Measurements from ENCODE around the gene HNRNPA3.
A peak's percentile ranks its signal among the peaks of the same experiment; 100 is the strongest.
"Not testable (repeated sequence)": the region's sequence is repeated elsewhere in the genome, so short reads cannot be mapped to it uniquely, and the experiment has no call there.

The HNRNPA3 gene

GRCh38 chr2:177234267-177234666 lies 21.7 kb downstream of the HNRNPA3 start:
- DNase-seq = no peak

- DNase-seq = no peak
These were observed 23.4 kb downstream of the HNRNPA3 start for GRCh38 chr2:177235855-177236437.

GRCh38 chr2:177237932-177238331 lies 25.3 kb downstream of the HNRNPA3 start:
- no peak for DNase-seq

GRCh38 chr2:177239053-177239452 lies 26.5 kb downstream of the HNRNPA3 start:
- DNase-seq = no peak

DNA sequence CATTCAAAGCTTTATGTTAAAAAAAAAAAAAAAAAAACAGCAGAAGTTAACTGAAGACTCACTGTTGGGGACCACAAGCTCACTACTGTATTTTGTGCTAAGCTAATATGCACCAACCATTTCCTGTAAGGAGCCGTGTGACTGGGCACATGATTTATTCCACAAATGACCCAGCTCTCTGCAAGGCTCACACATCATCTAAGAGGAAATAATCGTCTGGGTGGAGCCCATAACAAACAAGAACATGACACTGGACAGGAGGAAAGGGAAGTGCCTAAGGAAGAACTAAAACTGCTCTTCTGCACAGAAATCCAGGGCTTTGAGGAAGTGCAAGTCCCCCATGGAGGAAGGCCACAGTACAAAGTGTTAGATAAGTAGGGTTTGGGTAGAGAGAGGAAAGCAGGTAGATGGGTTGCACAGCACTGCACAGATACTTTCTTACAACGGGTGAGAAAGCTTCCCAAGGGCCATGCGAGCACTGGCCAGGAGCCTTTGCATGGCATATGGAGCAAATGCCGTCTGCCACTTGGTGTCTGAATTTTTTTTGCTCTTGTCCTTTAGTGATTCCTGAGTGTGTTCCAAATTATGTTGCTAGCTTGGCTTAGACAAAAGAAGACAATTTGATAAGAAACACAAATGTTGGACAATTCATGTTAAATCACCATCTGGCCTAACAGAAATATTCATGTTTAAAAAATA lies 27.5 kb downstream of the HNRNPA3 start:
- DNase-seq = no peak

- DNase-seq = no peak
These were observed 29.1 kb downstream of the HNRNPA3 start for GRCh38 chr2:177241711-177242120.

GRCh38 chr2:177242121-177242987 lies 29.8 kb downstream of the HNRNPA3 start:
- no peak for DNase-seq

- no peak for DNase-seq
These were observed 30.5 kb downstream of the HNRNPA3 start for GRCh38 chr2:177243073-177243472.

DNA sequence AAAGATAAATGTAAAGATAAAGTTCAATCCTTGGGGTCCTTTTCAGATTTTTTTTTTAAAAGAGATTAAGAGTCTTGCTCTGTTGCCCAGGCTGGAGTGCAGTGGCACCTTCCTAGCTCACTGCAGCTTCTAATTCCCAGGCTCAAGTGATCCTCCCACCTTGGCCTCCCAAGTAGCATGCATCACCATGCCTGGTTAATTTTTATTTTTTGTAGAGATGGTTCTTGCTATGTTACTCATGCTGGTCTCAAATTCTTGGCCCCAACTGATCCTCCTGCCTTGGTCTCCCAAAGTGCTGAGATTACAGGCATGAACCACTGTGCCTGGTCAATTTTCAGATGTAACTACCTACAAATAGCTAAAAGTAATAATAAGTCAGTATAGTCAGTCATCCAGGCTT lies 30.9 kb downstream of the HNRNPA3 start:
- no peak for DNase-seq

- no peak for DNase-seq
These were observed 31.7 kb downstream of the HNRNPA3 start for GRCh38 chr2:177244244-177244771.

GRCh38 chr2:177245010-177245422 lies 32.4 kb downstream of the HNRNPA3 start:
- no peak for DNase-seq

GRCh38 chr2:177246000-177246399 lies 33.4 kb downstream of the HNRNPA3 start:
- peak; percentile 23 for DNase-seq

DNA sequence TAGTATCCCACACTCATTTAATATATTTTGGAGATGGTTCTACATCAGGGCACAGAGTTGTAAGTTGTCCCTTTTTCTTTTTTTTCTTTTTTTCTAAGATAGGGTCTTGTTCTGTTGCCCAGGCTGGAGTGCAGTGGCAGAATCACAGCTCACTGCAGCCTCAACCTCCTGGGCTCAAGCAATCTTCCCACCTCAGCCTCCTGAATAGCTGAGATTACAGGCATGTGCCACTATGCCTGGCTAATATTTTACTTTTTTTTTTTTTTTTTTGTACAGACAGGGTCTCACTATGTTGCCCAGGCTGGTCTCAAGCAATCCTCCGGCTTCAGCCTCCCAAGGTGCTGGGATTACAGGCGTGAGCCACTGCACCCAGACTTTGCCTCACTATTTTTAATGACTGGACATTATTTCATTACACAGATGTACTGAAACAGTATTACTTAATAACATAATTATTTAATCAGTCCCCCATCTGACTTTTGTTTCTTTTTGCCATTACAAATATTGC lies 34.0 kb downstream of the HNRNPA3 start:
- not testable (repeated sequence) for DNase-seq

DNA sequence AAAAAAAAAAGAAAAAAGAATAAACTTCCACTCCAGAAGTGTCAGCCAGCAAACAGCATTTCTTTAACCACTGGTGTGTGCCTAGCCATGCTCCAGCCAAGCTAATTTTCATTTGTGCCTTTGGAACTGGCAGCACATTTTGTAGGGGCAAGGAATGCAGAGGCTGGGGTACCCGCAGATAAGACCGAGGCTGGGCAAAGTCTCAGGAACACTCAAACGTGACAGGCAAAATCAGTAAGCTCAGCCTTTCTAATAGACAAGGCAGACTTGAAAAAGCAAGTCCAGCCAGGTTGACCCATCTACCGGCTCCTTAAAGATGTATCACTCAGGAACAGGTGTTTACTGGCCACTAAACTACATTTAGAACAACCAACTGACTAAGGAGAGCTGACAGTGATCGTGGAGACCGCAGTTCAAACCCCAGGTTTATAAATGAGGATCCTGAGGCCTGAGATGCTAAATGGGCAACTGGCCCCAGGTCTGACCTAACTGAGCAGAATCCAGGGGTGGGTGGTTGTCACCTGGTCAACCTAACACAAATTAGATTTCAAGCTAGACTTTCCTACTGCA lies 35.2 kb downstream of the HNRNPA3 start:
- no peak for DNase-seq

DNA sequence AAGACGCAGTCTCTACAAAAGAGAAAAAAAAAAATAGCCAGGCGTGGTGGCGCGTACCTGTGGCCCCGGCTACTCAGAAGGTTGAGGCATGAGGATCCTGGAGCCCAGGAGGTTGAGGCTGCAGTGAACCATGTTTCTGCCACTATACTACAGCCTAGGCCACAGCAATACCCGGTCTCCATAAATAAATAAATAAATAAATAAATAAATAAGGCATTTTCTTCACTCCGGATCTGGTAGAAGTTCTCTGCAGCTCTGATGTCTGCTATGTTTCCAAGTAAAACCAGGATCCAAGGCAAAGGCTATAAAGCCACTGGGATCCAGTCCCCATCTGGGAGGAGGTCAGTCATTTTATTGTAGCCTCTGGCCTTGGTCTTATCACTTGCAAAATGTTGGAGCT lies 36.4 kb downstream of the HNRNPA3 start:
- DNase-seq = no peak

- DNase-seq = no peak
These were observed 37.9 kb downstream of the HNRNPA3 start for GRCh38 chr2:177250461-177250860.

DNA sequence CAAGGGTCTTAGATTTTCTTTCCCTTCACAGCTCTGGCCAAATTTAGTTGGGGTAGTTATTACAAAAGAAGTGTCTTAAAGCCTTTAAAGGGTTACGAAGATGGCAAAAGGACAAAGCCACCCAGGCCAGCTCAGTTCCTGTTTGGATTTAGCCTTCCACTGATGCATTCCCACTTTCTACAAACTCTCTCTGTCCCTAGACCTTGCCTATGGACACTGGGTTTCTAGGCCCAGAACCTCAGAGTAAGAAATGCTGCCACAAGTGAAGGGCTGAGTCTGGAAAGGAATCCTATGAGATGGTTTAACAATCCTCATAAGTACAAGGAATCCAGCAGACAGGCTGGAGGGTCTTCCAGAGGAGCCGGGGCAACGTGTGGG lies 38.6 kb downstream of the HNRNPA3 start:
- no peak for DNase-seq

- no peak for DNase-seq
These were observed 40.4 kb downstream of the HNRNPA3 start for GRCh38 chr2:177252808-177253531.

DNA sequence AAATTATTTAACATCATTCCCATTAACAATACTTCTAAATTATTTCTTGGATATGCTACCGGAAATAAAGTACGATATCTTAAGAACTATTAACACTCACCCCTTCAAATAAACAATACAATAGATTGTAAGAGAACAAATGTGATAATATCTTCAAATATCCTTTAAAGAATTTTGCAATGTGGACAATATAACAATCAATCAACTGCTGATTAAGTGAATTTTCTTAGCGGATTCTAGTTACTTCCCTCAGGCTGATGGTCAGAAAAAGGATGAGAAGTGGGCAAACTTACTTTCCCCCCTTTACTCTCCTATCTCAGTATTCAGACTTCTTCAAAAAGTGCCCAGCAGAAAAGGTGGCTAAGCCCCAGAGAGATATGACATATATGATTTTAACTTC lies 41.1 kb downstream of the HNRNPA3 start:
- no peak for DNase-seq

DNA sequence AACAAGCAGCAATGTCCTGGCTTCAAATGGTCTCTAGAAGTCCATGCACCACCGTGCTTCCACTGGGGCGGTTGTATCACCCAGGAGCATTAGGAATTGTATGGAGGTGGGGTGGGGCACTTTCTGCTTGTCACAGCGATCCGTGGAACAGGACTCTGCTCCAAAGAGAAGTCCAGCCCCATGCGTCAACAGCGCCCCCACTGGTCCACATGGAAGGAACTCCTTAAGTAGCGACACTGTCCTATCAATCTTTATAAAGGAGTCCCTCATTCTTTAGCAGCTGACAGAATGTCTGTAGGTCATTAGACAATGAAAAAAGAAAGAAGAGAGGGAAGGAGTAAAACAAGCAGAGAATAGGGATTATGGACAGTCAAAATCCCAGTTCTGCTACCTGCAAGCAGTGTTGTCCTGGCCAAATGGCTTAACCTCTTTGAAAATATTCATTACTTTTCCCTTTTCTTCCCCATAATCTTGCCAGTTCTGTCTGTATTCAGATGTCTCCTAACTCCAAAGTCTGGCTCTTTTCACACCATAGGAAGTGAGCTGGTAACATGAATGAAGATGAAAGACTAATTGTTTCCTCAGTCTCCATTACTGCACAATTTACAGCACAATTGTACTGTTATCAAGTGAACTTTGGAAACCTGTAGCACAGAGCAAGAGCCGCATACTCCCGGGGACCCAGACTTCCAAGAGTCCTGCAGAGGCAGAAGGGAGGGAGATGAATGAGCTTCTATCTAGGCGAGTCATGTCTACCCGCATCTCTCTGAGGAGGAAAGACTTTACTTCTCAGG lies 42.0 kb downstream of the HNRNPA3 start:
- DNase-seq = no peak

DNA sequence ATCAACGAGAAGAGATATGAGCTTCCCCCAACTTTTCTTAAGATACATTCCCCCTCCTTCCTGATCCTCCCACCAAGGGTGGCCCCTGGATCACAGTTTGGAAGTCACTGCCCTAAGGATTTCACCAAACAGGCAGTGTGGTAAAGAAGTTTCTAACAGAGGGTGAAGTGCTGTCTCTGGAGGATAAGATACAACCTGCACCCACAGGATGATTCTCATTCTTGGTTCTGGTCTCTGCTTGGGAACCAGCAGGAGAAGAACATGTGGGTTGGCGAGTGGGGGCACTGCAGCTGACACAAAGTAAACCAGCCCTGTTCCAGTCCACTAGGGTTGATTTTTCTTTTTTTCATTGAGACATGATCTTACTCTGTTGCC lies 42.6 kb downstream of the HNRNPA3 start:
- DNase-seq = no peak

GRCh38 chr2:177256026-177256425 lies 43.4 kb downstream of the HNRNPA3 start:
- DNase-seq = no peak

Data from NCI-H1048 (cell line).